BJ (cell line): ENCODE measurements around the gene GHDC. TPM values are rescaled to one million over a fixed set of nuclear protein-coding genes. Genes with fewer than 3 reads are reported as not detected.

Experiments
- CTCF ChIA-PET: fragments of 350-600 bp; formaldehyde crosslinking; extraction: SDS; loops from one replicate; lab custom pipeline; 2021; ENCODE audit warnings: antibody characterized with exemption, inconsistent platforms; lab: Yijun Ruan, JAX
- POLR2A ChIA-PET: fragments of 300-600 bp; sonication (Branson Sonifier 250); formaldehyde crosslinking; extraction: SDS; loops from one replicate; lab custom pipeline; 2021; ENCODE audit warnings: antibody characterized with exemption; lab: Charles Lee
- DNase-seq: peaks from one replicate; pipeline ENCODE4 v3.0.0-alpha.2; 2011; ENCODE audit warnings: low read depth
- H3K27me3 ChIP-seq: 2 replicates; pipeline ENCODE4 v1.6.0; 2011; ENCODE audit warnings: low read length; ENCODE audit not compliant: control insufficient read depth, insufficient read depth
- H3K36me3 ChIP-seq: 2 replicates; pipeline ENCODE4 v1.5.1; 2011; ENCODE audit warnings: low read length; ENCODE audit not compliant: control insufficient read depth, insufficient read depth
- H3K4me3 ChIP-seq: 2 replicates; pipeline ENCODE4 v1.5.1; 2011; ENCODE audit warnings: low read depth, mild to moderate bottlenecking, control low read depth, low read length
- CTCF ChIP-seq: IDR thresholded peaks from 2 replicates; pipeline ENCODE4 v1.5.1; 2011; ENCODE audit warnings: low read depth, mild to moderate bottlenecking, control low read depth, inconsistent platforms, low read length, moderate library complexity; ENCODE audit not compliant: insufficient read depth
- polyA plus RNA-seq: library from polyadenylated mRNA; depleted of rRNA; stranded (reverse); fragments of >200 nt; gene quantifications from 2 replicates; pipeline ENCODE4 v1.2.3, GENCODE V29; 2011

GHDC gene
- polyA plus RNA-seq, 1 experiment: 16.5 TPM

GRCh38 chr17:42167807-42168206, 26.5 kb downstream of the GHDC start:
- ChIA-PET CTCF (interaction anchor here (1.2 to 1.3 kb wide), 2 partner anchors 12 kb away, joined by 3 read pairs; no protein-coding TSS in a partner anchor), POLR2A (no interaction called here)
- no peak overlapping the region for H3K4me3 ChIP-seq
- no peaks in the 10 kb centered on the region for H3K36me3 ChIP-seq
- TF ChIP-seq CTCF: no peak
- no peak for DNase-seq
- peaks cover 15% of the 10 kb centered on the region for H3K27me3 ChIP-seq

GRCh38 chr17:42166196-42166763, 28.0 kb downstream of the GHDC start:
- no peak for TF ChIP-seq CTCF
- no peaks in the 10 kb centered on the region for H3K36me3 ChIP-seq
- peaks cover 7% of the 10 kb centered on the region for H3K27me3 ChIP-seq
- ChIA-PET CTCF (interaction anchor here (1.0 kb wide), 1 partner anchor 10 kb away, joined by 3 read pairs; no protein-coding TSS in a partner anchor), POLR2A (no interaction called here)
- H3K4me3 ChIP-seq: no peak overlapping the region
- DNase-seq: no peak

GRCh38 chr17:42165751-42166150, 28.5 kb downstream of the GHDC start:
- no peak for TF ChIP-seq CTCF
- no peak for DNase-seq
- ChIA-PET CTCF (interaction anchor here (1.0 kb wide), 1 partner anchor 10 kb away, joined by 3 read pairs; no protein-coding TSS in a partner anchor), POLR2A (no interaction called here)
- Histone ChIP-seq H3K27me3 (peaks cover 3% of the 10 kb centered on the region), H3K36me3 (no peaks in the 10 kb centered on the region), H3K4me3 (no peak overlapping the region)

GRCh38 chr17:42163696-42164407, 30.4 kb downstream of the GHDC start:
- no peak for TF ChIP-seq CTCF
- POLR2A ChIA-PET: no interaction called here
- Histone ChIP-seq H3K4me3 (no peak overlapping the region), H3K27me3 (no peaks in the 10 kb centered on the region; the same call in none of the 2 replicates), H3K36me3 (no peaks in the 10 kb centered on the region)
- CTCF ChIA-PET: no interaction called here
- DNase-seq: no peak

- ChIA-PET POLR2A (no interaction called here), CTCF (no interaction called here)
- peak; percentile 37; the same call in 1 of the 2 replicates for TF ChIP-seq CTCF
- no peak overlapping the region for H3K4me3 ChIP-seq
- no peak for DNase-seq
- H3K36me3 ChIP-seq: no peaks in the 10 kb centered on the region
- H3K27me3 ChIP-seq: no peaks in the 10 kb centered on the region; the same call in none of the 2 replicates
Observed at GRCh38 chr17:42163113-42163512, 31.2 kb downstream of the GHDC start.
